Type B pancreatic cell (in vitro differentiated cells): ENCODE data around the gene PRKACG. TPM values are rescaled to one million over a fixed set of nuclear protein-coding genes. Genes with fewer than 3 reads are reported as not detected.

Experiments used
- DNase-seq: peaks from one replicate; pipeline ENCODE4 v3.0.0; 2021; ENCODE audit warnings: mixed read lengths; ENCODE audit not compliant: unreplicated experiment; ENCODE audit errors: extremely low spot score
- H3K27ac Mint-ChIP-seq: 2 replicates; pipeline ENCODE4 v1.8.0; 2021; ENCODE audit warnings: mild to moderate bottlenecking, mixed read lengths
- H3K27me3 Mint-ChIP-seq: 2 replicates; pipeline ENCODE4 v1.8.0; 2021; ENCODE audit warnings: mixed read lengths
- H3K36me3 Mint-ChIP-seq: 2 replicates; pipeline ENCODE4 v1.8.0; 2021; ENCODE audit warnings: mixed read lengths
- H3K4me1 Mint-ChIP-seq: one replicate; pipeline ENCODE4 v1.8.0; 2021; ENCODE audit warnings: mixed read lengths; ENCODE audit not compliant: unreplicated experiment
- H3K4me3 Mint-ChIP-seq: 2 replicates; pipeline ENCODE4 v1.8.0; 2021; ENCODE audit warnings: mild to moderate bottlenecking, mixed read lengths
- H3K9me3 Mint-ChIP-seq: 2 replicates; pipeline ENCODE4 v1.8.0; 2021; ENCODE audit warnings: mixed read lengths
- long read RNA-seq: library from polyadenylated mRNA; unstranded; transcript quantifications from one replicate; pipeline ENCODE4 v2.0.0, GENCODE V29; 2020
- total RNA-seq: library from RNA; stranded (reverse); gene quantifications from 2 replicates; pipeline ENCODE4 v1.2.1, GENCODE V29; 2021; ENCODE audit warnings: low replicate concordance
- TF ChIP-seq, protein P1 (sequence below): fragments of 200-600 bp; sonication (generic); conservative IDR thresholded peaks from 2 replicates; pipeline ENCODE4 v1.5.0; 2021; ENCODE audit warnings: antibody characterized with exemption, mild to moderate bottlenecking

PRKACG gene
- not detected in 2 replicates for total RNA-seq
- long read RNA-seq, partial matches to known transcripts, result 0 of 1 reads
- long read RNA-seq, other reads (novel, unspliced or antisense), result 0 of 1 reads

DNA sequence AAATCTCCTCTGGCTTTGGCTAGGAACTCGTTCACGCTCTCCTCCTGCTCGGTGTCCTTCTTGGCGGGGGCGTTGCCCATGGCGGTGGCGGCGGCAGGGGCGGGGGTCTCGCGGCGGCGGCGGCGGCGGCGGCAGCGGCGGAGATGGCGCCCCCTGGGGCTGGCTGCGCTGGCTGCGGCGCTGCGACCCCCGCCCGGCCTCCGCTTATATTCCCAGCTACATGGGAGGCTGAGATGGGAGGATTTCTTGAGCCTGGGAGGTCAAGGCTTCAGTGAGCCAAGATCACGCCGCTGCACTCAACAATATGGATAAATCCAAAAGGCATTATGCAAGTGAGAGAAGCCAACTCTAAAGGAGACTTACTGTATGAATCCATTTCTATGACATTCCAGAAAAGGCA lies at the start of gene PRKACG:
TSS of gene PRKACG (minus strand) at position 101 of the 400 bp plus-strand sequence. CDS start at position 80, 21 bp downstream.
- H3K4me3 Mint-ChIP-seq, result no peak within 1 kb of the TSS
- no peaks in the 10 kb centered on the region for H3K36me3 Mint-ChIP-seq
- no peaks in the 10 kb centered on the region for H3K9me3 Mint-ChIP-seq
- no peaks in the 10 kb centered on the region for H3K4me1 Mint-ChIP-seq
- no peak within 1 kb of the TSS for H3K27ac Mint-ChIP-seq
- H3K27me3 Mint-ChIP-seq, result no peaks in the 10 kb centered on the region
- DNase-seq, result no peak
- TF ChIP-seq, protein P1, sequence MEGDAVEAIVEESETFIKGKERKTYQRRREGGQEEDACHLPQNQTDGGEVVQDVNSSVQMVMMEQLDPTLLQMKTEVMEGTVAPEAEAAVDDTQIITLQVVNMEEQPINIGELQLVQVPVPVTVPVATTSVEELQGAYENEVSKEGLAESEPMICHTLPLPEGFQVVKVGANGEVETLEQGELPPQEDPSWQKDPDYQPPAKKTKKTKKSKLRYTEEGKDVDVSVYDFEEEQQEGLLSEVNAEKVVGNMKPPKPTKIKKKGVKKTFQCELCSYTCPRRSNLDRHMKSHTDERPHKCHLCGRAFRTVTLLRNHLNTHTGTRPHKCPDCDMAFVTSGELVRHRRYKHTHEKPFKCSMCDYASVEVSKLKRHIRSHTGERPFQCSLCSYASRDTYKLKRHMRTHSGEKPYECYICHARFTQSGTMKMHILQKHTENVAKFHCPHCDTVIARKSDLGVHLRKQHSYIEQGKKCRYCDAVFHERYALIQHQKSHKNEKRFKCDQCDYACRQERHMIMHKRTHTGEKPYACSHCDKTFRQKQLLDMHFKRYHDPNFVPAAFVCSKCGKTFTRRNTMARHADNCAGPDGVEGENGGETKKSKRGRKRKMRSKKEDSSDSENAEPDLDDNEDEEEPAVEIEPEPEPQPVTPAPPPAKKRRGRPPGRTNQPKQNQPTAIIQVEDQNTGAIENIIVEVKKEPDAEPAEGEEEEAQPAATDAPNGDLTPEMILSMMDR, result no peak

DNA sequence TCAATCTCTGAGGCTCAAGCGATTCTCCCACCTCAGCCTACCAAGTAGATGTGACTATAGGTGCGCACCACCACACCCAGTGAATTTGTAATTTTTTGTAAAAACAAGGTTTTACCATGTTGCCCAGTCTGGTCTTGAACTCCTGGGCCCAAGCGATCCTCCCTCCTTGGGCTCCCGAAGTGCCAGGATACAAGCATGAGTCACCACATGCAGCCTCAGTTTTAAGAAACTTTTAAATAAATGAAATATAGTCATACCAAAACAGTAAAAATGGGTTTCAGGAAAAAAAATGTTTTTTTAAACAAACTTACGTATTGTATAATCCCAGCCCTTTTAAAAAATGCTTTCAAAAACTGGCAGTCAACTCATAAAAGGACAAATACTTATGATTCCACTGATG lies 48.3 kb upstream of the PRKACG start:
- H3K27me3 Mint-ChIP-seq, result no peaks in the 10 kb centered on the region
- no peak overlapping the region for H3K27ac Mint-ChIP-seq
- no peaks in the 10 kb centered on the region for H3K4me1 Mint-ChIP-seq
- no peak for DNase-seq
- H3K9me3 Mint-ChIP-seq, result no peaks in the 10 kb centered on the region
- TF ChIP-seq, protein P1, result no peak
- peaks cover 21% of the 10 kb centered on the region for H3K36me3 Mint-ChIP-seq
- no peak overlapping the region for H3K4me3 Mint-ChIP-seq

DNA sequence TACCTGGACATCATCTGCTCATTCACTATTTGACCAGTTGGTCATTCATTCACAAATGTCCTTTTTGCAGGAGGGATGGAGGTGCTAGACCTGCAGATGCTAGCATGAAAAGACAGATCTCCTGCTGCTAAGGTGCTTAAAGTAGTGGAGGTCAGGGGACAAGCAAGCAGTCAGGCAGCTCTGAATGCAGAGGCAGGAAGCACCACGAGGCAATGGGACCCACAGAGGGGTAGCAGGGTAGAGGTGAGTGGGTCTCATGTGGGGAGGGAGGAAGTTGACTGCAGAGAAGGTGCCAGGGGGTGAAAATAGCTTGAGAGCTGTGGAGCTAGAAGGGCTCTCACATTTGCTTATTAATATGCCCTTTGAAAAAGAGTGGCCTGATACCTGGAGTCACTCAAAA lies 46.9 kb upstream of the PRKACG start:
- H3K9me3 Mint-ChIP-seq, result no peaks in the 10 kb centered on the region
- H3K36me3 Mint-ChIP-seq, result peaks cover 27% of the 10 kb centered on the region
- no peak overlapping the region for H3K27ac Mint-ChIP-seq
- no peaks in the 10 kb centered on the region for H3K4me1 Mint-ChIP-seq
- DNase-seq, result peak; percentile 34
- TF ChIP-seq, protein P1, result no peak
- no peaks in the 10 kb centered on the region for H3K27me3 Mint-ChIP-seq
- no peak overlapping the region for H3K4me3 Mint-ChIP-seq

DNA sequence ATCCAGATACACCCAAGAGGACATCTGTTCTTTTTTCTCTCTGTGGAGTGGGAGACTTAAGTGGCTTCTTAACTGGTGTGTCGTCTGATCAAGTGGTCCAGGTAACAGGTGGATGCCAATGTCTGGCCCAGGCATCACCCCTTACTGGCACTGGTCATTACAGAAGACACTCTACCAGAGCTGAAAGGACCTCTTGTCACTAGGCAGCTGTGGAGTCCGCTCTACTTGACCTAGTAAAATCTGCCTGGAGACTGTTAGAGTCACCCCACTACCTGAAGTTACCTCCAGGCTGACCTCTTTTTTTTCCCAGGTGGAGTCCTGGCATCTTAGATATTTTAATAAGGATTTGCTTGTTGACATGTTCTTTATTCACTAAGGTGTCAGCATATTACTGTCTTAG lies 44.2 kb upstream of the PRKACG start:
- Mint-ChIP-seq H3K27me3 (no peaks in the 10 kb centered on the region), H3K27ac (no peak overlapping the region), H3K9me3 (no peaks in the 10 kb centered on the region), H3K4me1 (no peaks in the 10 kb centered on the region), H3K36me3 (peaks cover 31% of the 10 kb centered on the region), H3K4me3 (no peak overlapping the region)
- TF ChIP-seq, protein P1, result no peak
- DNase-seq, result no peak

DNA sequence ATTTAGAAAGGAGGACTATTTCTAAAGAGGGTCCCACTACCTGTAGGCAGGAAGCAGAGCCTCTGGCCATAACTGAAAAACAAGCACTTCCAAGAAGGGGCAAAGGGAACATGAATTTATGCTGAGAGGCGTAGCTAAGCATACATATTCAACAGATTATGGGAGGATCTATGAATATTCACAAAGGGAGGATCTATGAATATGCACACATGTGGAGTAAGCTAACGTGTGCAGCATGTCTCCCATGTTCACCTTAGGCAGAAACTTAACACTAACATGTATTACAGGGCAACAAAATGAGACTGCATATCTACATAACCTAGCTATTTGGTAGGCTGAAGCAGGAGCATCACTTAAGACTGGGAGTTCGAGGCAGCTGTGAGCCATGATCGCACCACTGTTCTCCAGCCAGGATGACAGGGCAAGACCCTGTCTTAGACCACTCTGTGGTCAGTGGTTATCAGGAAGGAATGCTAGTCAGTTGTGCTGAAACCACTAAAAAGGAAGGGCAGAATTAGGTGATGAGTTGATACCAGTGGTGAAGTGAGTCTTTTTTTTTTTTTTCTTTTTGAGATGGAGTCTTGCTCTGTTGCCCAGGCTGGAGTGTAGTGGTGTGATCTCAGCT lies 42.4 kb upstream of the PRKACG start:
- H3K4me3 Mint-ChIP-seq, result no peak overlapping the region
- TF ChIP-seq, protein P1, result no peak
- no peaks in the 10 kb centered on the region for H3K9me3 Mint-ChIP-seq
- peaks cover 31% of the 10 kb centered on the region for H3K36me3 Mint-ChIP-seq
- H3K4me1 Mint-ChIP-seq, result no peaks in the 10 kb centered on the region
- no peak overlapping the region for H3K27ac Mint-ChIP-seq
- H3K27me3 Mint-ChIP-seq, result no peaks in the 10 kb centered on the region
- no peak for DNase-seq
